ENCODE data around the gene DUSP12.

DNA sequence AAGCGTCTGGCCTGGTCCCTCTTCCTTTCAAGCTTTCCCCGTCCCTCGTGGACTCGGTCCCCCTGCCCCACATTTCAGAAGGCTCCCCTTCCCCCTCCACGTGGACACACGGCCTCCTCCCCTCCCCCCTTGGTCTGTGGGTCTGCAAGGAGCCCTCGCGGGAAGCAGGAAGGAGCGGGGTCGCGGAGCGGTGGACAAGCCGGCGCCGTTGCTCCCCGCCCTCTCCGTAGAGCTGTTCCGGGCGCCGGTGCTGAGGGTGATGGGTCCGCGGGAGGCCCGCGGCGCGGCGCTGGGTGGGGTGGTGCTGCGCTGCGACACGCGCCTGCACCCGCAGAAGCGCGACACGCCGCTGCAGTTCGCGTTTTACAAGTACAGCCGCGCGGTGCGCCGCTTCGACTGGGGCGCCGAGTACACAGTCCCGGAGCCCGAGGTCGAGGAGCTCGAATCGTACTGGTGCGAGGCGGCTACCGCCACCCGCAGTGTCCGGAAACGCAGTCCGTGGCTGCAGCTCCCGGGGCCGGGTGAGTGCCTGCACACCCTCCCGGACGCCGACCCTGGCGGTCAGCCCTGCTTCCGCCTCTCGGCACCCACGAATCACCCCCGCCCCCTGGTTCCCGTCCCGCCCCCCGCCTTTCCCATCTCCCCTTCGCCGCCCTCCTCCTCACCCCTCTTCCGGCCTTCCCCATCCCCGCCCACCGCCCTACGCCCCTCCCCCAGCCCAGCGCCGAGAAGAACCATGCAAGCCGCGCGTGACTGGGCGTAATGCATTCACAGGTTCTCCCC lies 22.9 kb upstream of the DUSP12 start:
- no peak for TF ChIP-seq POLR2A (IDR thresholded peaks at IDR 0.05)
- TF ChIP-seq, protein P1, sequence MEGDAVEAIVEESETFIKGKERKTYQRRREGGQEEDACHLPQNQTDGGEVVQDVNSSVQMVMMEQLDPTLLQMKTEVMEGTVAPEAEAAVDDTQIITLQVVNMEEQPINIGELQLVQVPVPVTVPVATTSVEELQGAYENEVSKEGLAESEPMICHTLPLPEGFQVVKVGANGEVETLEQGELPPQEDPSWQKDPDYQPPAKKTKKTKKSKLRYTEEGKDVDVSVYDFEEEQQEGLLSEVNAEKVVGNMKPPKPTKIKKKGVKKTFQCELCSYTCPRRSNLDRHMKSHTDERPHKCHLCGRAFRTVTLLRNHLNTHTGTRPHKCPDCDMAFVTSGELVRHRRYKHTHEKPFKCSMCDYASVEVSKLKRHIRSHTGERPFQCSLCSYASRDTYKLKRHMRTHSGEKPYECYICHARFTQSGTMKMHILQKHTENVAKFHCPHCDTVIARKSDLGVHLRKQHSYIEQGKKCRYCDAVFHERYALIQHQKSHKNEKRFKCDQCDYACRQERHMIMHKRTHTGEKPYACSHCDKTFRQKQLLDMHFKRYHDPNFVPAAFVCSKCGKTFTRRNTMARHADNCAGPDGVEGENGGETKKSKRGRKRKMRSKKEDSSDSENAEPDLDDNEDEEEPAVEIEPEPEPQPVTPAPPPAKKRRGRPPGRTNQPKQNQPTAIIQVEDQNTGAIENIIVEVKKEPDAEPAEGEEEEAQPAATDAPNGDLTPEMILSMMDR (IDR thresholded peaks at IDR 0.05): peak in 1 of 3 donors; percentile 13
